ENCODE results near the gene VAMP4.
A peak's percentile ranks its signal among the peaks of the same experiment; 100 is the strongest.

DNA sequence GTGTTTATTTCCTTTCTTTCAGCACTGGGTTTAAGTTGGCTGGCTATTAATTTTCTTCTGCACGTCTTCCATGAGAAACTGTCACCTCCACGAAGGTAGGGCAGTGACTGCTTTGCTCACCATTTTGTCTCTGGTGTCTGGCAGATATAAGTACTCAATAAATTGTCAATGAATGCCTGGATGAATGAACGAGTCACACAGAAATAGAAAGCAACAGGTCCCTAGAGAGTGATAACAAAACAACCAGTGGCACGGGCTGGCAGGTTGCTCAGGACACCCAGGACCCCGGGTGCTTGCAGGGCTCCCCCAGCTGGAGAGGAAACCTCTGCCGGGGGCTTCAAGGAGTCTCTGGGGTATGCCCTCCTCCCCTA, 86.1 kb downstream of the VAMP4 start:
- TF ChIP-seq, protein P1, sequence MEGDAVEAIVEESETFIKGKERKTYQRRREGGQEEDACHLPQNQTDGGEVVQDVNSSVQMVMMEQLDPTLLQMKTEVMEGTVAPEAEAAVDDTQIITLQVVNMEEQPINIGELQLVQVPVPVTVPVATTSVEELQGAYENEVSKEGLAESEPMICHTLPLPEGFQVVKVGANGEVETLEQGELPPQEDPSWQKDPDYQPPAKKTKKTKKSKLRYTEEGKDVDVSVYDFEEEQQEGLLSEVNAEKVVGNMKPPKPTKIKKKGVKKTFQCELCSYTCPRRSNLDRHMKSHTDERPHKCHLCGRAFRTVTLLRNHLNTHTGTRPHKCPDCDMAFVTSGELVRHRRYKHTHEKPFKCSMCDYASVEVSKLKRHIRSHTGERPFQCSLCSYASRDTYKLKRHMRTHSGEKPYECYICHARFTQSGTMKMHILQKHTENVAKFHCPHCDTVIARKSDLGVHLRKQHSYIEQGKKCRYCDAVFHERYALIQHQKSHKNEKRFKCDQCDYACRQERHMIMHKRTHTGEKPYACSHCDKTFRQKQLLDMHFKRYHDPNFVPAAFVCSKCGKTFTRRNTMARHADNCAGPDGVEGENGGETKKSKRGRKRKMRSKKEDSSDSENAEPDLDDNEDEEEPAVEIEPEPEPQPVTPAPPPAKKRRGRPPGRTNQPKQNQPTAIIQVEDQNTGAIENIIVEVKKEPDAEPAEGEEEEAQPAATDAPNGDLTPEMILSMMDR (IDR thresholded peaks at IDR 0.05): peak; percentile 60
- TF ChIP-seq ZFX (IDR thresholded peaks at IDR 0.05; ENCODE audit: borderline replicate concordance): no peak
